ENCODE measurements around the gene LAMA5. TPM values are rescaled to one million over a fixed set of nuclear protein-coding genes. Genes with fewer than 3 reads are reported as not detected.

LAMA5 gene
- total RNA-seq, 4 donors from 2014 or later, result 14.1 to 131 (median 34.5) TPM

- TF ChIP-seq CTCF (IDR thresholded peaks at IDR 0.05; ENCODE audit: low read depth), result no peak
Observed at GRCh38 chr20:62305149-62305764, 61.9 kb downstream of the LAMA5 start.

GRCh38 chr20:62304331-62305148, 62.6 kb downstream of the LAMA5 start:
- TF ChIP-seq CTCF (IDR thresholded peaks at IDR 0.05; ENCODE audit: low read depth), result no peak

- TF ChIP-seq CTCF (IDR thresholded peaks at IDR 0.05; ENCODE audit: low read depth), result no peak
Observed at GRCh38 chr20:62303340-62304226, 63.5 kb downstream of the LAMA5 start.

- TF ChIP-seq CTCF (IDR thresholded peaks at IDR 0.05; ENCODE audit: low read depth), result no peak
Observed at GRCh38 chr20:62303062-62303339, 64.1 kb downstream of the LAMA5 start.

- no peak for TF ChIP-seq CTCF (IDR thresholded peaks at IDR 0.05; ENCODE audit: low read depth)
Observed at GRCh38 chr20:62302341-62303061, 64.6 kb downstream of the LAMA5 start, which contains the start of gene ADRM1. Gene ADRM1, plus strand, starts transcription at chr20:62302997. Its CDS starts 572 bp downstream, at chr20:62303569.

- no peak for TF ChIP-seq CTCF (IDR thresholded peaks at IDR 0.05; ENCODE audit: low read depth)
Observed at GRCh38 chr20:62301773-62302340, 65.3 kb downstream of the LAMA5 start.

All from subcutaneous adipose tissue (tissue), 4 donors.